Bone marrow (tissue), 2 donors: ENCODE data around the gene SORCS1.

Source experiments
- DNase-seq, 2 donors: peaks; one replicate each; lab custom pipeline; 2025; lab: John Stamatoyannopoulos, UW

The SORCS1 gene

DNA sequence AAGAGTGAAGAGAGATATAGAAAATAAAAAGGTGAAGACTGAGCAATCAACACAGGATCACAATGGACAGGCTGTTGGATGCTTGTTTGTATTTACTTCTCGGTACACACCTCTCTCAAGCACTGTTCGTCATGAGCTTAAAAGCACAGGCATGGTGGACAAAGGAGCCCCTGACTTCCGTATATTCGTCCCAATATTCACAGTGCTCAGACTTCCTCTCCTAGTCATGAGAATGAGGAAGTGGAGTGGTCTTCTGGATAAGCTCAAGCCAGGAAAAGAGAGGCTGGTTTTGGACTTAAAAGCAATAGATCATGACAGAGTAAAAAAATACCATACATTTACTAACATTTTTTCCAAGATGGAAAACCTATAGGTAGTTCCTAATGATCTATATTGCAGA is 172.5 kb downstream of the SORCS1 start:
- DNase-seq: peak in 1 of 2 donors; percentile 7

DNA sequence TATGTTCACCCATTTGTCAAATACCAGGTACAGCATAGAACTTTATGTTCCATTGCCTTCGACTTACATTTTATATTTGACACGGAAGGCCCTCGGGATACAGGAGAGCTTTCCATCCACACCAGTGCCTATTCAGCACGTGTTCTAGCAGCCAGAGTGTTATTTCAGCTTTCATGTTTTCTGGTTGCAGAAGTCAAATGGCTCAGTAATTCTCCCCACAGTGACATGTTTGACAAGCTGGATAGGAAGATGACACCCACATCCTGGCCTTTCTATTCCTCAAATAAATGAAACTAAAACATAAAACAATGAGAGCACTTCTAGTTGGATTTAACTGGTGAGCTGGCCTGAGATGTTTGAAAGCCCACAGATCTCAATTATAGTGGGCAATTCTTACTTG is 173.4 kb downstream of the SORCS1 start:
- peak in 1 of 2 donors; percentile 23 for DNase-seq

DNA sequence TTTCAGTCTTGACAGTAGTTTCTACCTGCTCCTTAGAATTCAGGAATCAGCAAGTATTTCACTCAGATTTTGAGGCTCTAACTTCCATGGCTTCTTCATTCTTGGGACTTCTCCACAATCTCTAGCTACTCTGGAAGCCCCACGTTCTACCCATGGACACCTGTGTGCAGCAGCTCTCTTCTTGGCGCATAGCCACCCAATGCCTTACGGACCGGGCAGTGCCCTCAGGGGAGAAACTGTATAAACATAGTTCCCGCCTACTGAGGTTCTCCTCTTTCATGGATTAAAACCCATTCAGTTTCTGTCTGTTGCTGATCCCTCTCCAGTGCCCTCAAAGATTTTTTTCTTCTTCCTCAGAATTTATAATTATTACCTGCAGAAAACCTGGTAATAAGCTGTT is 177.1 kb downstream of the SORCS1 start:
- DNase-seq: no peak

DNA sequence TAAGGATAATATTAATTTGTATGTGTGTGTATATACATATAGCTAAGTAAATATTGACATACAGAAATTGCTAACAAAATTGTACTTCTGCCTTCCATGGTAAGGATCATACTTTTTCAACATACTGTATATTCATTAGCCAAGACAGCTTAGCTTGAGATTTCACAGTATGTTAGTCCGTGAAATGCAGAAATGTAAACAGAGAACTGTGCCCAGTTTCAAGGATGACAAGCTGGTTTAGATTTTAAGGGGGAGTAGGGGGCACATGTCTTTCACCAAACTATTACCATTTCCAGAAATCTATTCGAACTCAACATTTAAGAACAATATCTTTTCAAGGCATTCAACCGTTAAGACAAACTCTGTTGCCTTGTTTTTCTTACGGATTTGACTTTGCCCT is 182.2 kb downstream of the SORCS1 start:
- no peak for DNase-seq

DNA sequence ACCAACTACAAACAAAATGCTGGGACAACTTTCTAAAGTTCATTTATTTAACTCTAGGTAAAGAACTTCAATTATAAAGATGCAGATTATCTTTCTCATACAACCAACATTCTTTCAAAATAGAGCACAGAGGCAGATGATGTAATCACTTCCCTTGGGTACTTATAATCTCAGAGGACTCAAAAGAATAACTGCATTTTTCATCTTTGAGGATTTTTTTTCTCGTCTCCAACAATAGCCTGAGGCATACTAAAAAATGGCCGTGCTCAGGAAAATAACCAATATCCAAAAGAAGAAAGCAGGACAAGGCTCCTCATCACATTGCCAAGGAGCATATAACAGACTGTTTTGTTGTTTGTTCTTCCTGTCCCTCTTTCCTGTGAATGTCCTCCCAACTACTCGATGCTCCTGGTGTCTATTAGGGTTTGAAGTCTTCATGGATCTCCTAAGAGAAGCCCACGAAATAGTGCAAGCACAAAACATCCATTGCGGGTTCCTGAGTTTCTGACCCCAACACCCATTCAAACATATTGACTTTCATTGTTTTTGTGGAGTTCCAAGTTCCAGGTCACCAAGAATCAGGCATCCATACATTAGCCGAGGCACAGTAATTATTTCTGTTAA is 182.9 kb downstream of the SORCS1 start:
- no peak for DNase-seq

DNA sequence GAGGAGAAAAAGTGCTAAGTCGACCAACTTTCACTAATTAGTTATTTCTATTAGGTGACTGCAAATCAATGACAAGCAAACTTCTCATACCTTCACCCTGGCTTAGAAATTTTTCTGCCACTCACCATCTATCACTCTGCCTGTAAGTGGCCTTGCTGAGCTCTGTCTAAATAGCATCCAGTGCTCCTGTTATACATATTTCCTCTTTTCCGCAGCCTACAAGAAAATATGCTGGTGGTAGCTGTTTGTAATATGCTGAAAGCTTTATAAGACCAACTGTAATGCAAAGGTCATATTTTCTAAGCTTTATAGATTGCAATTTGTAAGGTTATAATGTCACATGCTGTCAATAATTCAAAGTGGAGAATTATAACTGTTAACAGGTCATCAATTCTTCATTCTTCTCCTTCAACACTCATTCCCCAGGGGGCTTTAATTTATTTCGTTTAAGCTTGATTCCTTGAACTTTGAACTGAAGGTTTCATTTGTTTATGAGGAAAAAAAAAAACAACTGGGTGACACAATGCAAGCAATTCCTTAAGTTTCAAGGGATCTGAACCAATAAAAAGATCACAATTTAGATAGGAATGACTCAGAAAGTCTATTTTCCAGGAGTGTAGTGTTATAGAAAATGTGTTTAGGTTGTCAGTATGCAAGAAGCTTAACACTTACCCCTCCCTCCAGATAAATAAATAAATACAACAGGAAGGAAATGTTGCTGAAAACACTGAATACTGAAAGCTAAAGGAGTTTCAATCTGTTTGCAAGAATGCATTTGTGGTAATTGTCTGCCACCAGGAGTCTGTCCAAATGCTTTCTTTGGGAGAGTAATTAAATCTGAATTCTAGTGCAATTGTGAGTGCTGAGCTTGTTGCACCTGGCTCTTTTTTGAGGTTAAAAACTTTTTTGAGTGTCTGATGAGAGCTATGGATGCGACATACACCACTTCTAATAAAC is 183.7 kb downstream of the SORCS1 start:
- no peak for DNase-seq

DNA sequence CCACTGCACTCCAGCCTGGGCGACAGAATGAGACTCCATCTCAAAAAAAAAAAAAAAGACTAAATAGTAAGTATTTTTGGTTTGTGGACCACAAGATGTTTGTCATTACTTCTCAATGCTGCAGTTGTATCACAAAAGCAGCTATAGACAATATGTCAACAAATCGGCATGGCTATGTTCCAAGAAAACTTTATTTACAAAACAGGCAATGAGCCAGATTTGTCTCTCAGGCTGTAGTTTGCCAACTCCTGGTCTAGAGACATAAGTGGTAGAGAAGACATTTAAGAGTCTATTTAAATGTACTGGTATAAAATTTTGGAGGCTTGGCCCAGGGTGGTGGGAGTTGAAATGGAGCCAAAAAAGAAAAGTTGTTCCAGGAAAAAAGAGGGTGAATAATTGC is 185.8 kb downstream of the SORCS1 start:
- DNase-seq: no peak

DNA sequence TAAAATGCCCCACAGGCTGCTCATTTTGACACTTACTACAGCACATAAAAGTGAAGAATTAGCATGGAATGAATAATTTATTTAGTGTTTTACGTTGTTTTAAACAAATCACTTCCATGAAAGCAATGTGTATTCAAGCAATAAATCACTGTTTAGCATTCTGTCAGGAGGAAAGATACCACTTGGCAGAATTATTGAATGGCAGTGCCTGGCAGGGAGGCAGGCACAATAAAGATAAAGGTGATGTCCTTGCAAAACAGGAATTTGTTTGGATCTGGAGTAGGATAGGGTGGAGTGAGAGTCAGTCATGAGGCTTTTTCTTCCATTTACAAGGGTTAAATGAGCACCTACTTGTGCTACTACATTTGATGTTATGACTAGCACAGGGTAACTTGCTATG is 190.8 kb downstream of the SORCS1 start:
- DNase-seq: no peak

DNA sequence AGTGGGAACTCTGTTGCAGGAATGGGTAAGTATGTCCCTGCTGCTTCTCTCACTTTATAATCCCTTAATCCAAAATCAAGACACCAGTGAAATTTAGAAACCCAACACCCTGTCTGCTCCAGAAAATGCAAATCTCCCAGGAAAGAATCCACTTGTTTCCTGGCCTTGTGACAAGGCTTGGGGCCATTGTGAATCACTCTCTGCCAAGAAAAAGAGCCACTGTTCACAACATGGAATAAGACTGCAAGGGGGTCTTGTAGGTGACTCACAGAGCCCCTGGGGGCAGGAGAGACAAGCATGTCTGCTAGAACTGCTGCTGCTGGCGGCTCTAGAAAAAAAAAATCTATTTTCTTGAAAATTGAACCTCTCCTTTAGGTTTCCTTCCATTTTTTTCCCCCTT is 191.2 kb downstream of the SORCS1 start:
- no peak for DNase-seq

DNA sequence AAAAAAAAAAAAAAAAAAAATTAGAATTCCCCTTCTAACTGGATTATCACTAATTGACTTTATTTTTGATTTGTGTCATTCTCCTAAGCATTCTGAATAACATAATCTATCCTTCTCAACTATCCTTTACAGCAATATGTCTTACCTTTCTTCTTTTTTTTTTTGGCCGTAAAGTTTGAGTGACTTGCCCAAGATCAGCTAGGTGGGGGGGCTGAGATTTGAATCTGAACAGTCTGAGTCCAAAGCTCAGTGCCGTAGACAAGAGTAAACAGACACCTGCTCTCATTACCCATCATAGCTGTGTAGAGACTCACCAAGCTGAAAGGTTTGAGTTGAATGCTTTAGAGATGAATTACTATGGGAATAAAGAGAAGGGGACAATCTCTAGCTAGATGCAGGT is 192.1 kb downstream of the SORCS1 start:
- DNase-seq: no peak

DNA sequence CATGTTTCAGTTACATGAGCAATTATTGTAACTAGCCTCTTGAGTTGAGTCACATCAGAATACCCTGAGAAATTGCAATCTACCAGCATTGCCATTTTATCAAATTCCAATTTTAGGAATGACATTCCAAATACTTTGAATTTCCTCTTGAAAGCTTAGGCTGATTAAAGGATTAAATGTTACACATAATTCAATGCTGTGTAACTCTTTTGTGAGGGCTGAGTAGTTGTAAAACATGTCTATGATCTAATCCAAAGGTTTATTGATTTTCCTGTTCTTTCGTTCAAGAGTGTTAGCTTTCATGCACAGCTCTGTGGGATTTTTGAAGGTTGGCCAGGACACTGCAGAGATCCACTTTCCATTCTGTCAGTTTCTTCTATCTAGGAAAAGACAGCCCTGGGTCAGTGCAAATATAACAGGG is 193.1 kb downstream of the SORCS1 start:
- no peak for DNase-seq

DNA sequence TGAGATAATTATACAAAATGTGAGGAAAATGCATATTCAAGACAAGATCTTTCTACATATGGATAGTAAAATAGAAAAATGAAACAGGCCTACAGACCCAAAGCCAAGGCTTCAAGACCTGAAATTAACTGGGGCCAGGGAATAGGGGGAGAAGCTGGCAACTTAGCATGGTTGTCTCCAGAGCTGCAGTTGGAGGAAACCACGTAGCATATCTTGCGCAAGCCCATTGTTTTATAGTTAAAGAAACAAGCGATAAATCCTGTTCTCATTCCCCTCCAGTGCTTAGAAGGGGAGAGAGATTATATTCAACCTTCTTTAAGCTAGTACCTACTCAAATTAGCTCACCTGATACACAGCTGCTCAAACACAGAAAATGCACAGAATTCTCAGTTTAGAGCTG is 197.1 kb downstream of the SORCS1 start:
- DNase-seq: no peak

DNA sequence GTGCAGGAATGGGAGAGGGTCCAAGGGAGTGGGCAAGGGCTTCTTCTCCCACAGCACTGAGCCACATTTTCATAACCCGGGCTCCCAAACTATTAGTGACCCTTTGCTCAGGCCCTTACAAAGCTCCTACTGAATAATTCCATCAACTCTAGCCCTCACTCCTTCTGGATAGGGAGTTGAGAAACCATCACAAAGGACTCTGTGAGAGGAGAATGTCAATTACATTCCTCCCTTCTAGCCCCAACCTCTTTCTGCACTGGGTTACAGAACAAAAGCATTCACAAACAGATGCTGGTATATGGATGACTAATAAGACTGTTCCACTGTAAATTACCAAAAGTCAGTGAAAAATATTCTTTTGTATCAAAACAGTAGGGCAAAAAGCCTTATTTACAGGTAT is 203.7 kb downstream of the SORCS1 start:
- no peak for DNase-seq

DNA sequence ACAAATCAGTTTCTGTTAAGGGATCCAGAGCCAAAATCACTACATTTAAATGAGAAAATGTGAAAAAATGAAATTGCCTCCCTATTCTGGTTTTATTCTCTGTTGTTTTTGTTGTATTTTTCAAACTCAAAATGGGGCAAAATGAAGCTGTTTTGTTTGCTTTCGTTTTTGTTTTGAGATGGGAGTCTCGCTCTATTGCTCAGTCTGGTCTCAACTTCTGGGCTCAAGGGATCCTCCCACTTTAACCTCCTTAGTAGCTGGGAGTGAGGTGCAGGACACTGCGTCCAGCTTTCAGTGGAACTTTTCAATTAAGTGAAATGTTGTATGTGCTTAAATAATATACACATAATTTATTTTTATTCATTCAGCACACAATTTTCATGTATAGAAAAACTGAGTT is 205.0 kb downstream of the SORCS1 start:
- DNase-seq: no peak

DNA sequence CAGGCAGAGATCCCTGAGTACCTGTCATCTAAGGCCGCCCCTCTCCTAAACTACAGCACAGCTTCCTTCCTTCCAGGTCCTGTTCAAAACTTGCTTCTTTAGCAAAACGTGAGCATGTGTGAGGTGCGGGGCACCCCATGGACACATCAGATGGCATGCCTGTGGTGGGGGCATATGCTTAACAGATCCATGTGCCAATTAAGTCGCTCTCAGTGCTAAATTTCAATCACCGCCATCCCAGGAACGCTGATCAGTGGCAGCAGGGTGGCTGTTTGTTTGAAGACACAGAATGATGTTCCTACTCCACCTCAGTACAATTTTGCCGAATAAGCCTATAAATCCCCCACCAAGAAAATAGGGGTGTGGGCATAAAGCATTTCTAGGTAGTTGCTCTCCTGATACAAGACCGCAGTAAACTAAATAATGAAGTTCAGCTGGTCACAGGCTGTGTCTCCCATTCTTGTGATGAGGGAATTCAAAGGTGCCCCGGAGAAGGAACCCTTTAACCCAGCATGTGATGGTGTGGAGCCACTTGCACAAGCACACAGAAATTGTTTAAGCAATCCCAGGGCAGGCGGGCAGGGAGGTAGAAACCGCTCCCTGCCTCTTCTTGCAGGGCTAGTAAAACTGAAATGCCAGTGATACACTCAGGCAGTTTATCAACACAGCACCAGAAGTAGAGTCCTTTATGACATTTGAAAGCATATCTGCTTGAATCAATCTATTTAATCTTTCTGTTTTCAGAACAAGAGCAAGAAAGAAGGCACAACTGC is 205.7 kb downstream of the SORCS1 start:
- no peak for DNase-seq

DNA sequence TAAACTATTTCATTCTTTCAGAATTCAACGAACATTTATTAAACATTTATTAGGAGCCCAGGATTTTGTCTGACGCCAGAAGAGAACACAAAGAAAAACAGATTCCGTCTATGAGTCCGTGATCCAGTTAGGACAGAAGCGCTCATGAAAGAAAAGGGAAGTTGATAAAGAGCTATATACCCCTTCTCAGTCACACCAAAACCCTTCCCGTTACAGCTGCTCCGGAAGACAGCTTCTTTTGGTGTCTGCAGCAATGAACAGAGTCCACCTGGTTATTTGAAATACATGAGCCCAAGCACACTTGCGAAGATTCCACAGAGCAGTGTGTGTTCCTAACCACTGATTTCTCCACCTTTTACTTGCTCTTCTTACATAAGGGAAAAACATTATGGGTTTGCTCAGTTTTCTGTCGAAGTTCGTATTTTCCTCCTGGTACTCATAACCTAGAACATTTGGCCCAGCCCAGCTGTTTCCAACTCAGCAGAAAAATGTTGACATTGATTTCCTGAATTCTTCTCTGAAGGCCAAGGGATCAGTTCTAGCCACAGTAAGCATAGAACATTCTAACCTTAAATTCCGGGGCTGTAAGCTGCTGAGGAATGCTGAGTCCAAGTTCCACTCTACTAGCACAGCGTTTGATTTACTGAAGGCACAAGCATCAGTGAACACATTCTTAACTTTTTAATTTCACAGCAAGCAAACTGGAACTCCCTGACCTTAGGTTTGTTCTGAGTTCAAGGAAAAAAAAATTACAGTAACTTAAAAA is 206.5 kb downstream of the SORCS1 start:
- peak in 1 of 2 donors; percentile 75 for DNase-seq

DNA sequence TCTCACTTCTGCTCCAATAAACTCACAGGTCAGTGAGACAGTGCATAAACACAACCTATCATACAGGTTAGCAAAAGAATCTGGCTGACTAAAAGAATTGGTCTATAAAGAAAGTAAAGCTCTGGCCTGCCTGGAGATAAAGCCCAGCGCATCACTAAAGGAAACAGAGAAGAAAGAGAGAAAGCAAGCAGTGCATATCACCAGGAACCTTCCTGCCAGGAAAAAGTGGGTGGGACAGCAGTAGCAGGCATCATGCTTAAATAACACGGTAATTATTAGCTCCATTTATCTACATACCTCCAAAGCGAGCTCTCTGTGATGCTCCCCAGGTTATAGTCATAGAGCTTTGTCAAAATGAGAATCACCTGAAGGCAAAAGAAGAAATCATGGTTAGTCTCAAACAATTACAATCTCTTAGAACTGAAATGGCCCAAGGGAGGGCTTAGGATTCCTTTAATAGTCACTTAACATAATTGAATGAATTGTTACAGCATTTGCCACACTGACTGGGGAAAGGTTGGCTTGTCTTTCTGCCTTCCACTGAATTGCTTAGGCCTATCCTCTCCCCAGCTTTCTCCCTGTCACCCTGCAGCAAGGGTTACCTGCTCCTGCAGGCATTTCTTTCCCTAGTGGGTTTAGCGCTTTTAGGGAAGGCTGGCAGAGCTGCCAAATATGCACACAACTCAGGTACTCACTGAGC is 208.1 kb downstream of the SORCS1 start:
- no peak for DNase-seq

DNA sequence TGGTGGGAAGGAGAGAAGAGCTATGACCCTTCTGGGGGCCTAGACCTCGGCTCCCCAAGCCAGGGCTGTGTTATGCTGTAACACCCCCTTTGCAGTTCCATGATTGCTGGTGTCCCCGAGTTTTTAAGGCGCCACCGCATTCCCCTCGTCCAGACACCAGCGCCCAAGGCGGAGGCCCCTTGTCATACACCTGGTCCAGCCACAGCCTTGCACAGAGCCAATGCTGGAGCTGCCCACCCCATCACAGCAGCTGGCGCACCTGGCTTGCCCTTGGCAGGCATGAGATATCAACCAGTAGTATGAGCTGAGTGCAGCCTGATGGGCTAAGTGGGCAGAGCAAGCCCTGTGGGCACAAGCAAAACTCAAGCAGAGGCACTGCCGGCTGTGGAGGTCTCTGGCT is 209.4 kb downstream of the SORCS1 start:
- DNase-seq: no peak

DNA sequence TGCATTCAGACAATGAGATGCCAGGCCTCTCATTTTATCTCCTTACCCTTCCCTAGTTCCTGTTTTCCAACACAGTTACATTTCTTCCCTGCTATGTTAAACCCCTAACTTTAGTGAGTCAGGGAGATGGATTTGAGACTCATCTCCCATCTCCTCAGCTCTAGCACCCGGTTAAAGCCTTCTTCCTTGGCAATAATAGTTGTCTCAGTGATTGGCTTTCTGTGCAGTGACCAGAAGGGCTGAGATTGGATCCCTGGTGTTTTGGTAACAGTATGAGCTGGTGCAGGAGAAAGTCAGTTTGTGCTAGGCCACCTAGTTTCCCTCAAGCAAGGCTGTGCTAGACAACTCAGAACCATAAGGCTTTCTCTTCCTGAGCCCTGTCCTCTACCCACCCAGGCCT is 212.5 kb downstream of the SORCS1 start:
- no peak for DNase-seq

DNA sequence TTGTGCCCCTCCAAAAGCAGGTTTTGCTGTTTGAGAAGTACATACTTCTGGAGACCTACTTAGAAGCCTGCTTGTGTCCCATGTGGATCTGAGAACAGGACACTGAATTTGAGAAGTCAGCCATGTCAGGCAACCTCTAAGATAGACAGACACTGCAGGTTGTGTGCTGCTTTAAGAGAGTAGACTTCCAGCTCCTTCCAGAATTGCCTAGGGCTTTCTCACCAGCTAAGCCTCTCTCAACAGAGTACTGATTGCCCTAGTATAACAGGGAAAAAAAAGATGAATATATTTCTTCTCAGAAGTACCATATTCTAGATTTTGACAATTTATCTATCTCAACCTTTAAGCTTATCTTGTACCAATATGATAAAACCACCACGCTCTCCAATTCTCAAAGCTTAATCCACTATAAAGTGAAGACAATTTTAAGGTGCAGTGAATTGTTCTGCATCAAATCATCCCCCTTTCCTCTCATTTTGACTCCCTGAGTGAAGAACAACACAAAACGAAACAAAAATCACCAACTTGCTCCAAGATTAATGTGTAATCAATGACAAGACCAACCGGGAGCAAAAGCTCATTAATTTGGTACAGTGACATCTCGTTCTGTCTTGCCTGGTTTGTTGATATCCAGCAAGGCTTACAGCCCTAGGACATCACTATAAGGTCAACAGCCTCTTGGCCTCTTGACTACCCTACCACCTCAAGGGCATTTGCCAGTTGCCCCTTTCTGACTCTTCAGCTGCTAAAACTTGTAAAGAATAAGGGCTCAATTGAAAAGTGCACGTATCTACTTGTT is 214.6 kb downstream of the SORCS1 start:
- no peak for DNase-seq

DNA sequence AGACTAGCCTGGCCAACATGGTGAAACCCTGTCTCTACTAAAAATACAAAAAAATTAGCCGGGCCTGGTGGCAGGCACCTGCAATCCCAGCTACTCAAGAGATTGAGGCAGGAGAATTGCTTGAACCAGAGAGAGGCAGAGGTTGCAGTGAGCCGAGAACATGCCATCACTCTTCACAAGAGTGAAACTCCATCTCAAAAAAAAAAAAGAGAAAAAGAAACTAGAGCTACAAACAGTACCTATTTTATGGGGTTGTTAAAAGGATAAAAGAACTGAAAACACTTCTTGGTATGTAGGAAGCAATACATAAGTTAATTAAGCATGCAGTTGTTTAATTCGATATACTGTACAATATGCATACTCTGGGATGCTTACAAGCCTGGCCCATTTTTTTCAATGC is 216.9 kb downstream of the SORCS1 start:
- DNase-seq: no peak
